GM12892 (cell line): ENCODE results near the gene FBXW4.

Experiments used
- POLR2A ChIP-seq: IDR thresholded peaks from 2 replicates; pipeline ENCODE4 v1.6.1; 2011; ENCODE audit warnings: low read depth, low read length, control low read depth
- POLR2AphosphoS5 ChIP-seq: IDR thresholded peaks from 2 replicates; pipeline ENCODE4 v1.6.1; 2011; ENCODE audit warnings: low read depth, low read length, control low read depth
- TAF1 ChIP-seq: IDR thresholded peaks from 2 replicates; pipeline ENCODE4 v1.6.1; 2011; ENCODE audit warnings: low read depth, mild to moderate bottlenecking, control low read depth, low read length, borderline replicate concordance

DNA sequence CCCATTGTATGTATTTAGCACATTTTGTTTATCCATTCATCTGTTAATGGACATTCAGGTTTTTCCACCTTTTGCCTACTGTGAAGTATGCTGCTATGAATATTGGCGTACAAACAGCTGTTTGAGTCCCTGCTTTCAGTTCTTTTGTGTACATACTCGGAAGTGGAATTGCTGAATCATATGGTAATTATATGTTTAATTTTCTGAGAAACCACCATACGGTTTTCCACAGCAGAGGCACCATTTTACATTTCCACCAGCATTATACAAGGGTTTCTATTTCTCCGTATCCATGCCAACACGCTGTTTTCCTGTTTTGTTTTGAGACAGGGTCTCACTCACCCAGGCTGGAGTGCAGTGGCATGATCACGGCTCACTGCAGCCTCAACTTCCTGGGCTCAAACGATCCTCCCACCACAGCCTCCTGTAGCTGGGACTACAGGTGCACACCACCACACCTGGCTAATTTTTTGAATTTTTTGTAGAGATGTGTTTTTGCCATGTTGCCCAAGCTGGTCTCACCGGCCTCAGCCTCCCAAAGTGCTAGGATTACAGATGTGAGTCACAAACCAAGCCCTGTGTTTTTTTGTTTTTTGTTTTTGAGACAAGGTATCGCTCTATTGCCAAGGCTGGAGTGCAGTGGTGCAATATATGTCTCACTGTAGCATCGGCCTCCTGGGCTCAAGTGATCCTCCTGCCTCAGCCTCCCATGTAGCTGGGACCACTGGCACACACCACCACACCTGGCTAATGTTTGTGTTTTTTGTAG lies 22.1 kb upstream of the FBXW4 start:
- TF ChIP-seq POLR2AphosphoS5 (no peak), POLR2A (no peak), TAF1 (no peak)
